H54 (cell line): ENCODE measurements around the gene AKAP13.

Source experiments
- DNase-seq: peaks from one replicate; pipeline ENCODE4 v3.0.0; 2011; ENCODE audit warnings: low spot score, mixed read lengths; ENCODE audit not compliant: insufficient read length
- FAIRE-seq: peaks from 3 replicates; lab custom pipeline; 2011; peaks lifted over from hg19 to GRCh38; lab: Jason Lieb, UNC
- POLR2A ChIP-seq: IDR thresholded peaks from 2 replicates; pipeline ENCODE4 v1.6.1; 2011; ENCODE audit warnings: low read depth, mild to moderate bottlenecking, low read length

The AKAP13 gene

GRCh38 chr15:85757939-85758654 lies 377.7 kb downstream of the AKAP13 start:
- FAIRE-seq, result no peak
- no peak for DNase-seq
- no peak for TF ChIP-seq POLR2A

- no peak for DNase-seq
- no peak for FAIRE-seq
- no peak for TF ChIP-seq POLR2A
Observed at GRCh38 chr15:85758655-85758978, 378.2 kb downstream of the AKAP13 start.

GRCh38 chr15:85759376-85759775 lies 379.0 kb downstream of the AKAP13 start:
- FAIRE-seq (no peak), DNase-seq (no peak)
- no peak for TF ChIP-seq POLR2A

GRCh38 chr15:85760049-85760448 lies 379.6 kb downstream of the AKAP13 start:
- FAIRE-seq, result no peak
- DNase-seq, result no peak
- TF ChIP-seq POLR2A, result no peak

- no peak for TF ChIP-seq POLR2A
- FAIRE-seq, result no peak
- DNase-seq, result no peak
Observed at GRCh38 chr15:85760531-85761371, 380.3 kb downstream of the AKAP13 start.

GRCh38 chr15:85761635-85762034 lies 381.2 kb downstream of the AKAP13 start:
- DNase-seq (no peak), FAIRE-seq (no peak)
- TF ChIP-seq POLR2A, result no peak

- FAIRE-seq, result no peak
- no peak for TF ChIP-seq POLR2A
- DNase-seq, result no peak
Observed at GRCh38 chr15:85762039-85762755, 381.8 kb downstream of the AKAP13 start.

GRCh38 chr15:85762756-85763127 lies 382.3 kb downstream of the AKAP13 start:
- no peak for FAIRE-seq
- no peak for DNase-seq
- no peak for TF ChIP-seq POLR2A

GRCh38 chr15:85763157-85763556 lies 382.8 kb downstream of the AKAP13 start:
- no peak for FAIRE-seq
- no peak for DNase-seq

GRCh38 chr15:85763673-85764633 lies 383.6 kb downstream of the AKAP13 start:
- DNase-seq, result no peak
- FAIRE-seq, result no peak
- no peak for TF ChIP-seq POLR2A

More at GRCh38 chr15:85763157-85763556, 382.8 kb downstream of the AKAP13 start:
- TF ChIP-seq POLR2A, result no peak

- no peak for TF ChIP-seq POLR2A
- DNase-seq (no peak), FAIRE-seq (no peak)
Observed at GRCh38 chr15:85764649-85765277, 384.4 kb downstream of the AKAP13 start.

- TF ChIP-seq POLR2A, result no peak
- no peak for DNase-seq
- FAIRE-seq, result no peak
Observed at GRCh38 chr15:85766001-85766831, 385.8 kb downstream of the AKAP13 start.
